GOT3 (cell line): ENCODE results near the gene ASB10.

ENCODE experiments used
- DNase-seq: peaks from one replicate; lab custom pipeline; 2025; ENCODE audit warnings: mixed read lengths; lab: John Stamatoyannopoulos, UW

ASB10 gene

DNA sequence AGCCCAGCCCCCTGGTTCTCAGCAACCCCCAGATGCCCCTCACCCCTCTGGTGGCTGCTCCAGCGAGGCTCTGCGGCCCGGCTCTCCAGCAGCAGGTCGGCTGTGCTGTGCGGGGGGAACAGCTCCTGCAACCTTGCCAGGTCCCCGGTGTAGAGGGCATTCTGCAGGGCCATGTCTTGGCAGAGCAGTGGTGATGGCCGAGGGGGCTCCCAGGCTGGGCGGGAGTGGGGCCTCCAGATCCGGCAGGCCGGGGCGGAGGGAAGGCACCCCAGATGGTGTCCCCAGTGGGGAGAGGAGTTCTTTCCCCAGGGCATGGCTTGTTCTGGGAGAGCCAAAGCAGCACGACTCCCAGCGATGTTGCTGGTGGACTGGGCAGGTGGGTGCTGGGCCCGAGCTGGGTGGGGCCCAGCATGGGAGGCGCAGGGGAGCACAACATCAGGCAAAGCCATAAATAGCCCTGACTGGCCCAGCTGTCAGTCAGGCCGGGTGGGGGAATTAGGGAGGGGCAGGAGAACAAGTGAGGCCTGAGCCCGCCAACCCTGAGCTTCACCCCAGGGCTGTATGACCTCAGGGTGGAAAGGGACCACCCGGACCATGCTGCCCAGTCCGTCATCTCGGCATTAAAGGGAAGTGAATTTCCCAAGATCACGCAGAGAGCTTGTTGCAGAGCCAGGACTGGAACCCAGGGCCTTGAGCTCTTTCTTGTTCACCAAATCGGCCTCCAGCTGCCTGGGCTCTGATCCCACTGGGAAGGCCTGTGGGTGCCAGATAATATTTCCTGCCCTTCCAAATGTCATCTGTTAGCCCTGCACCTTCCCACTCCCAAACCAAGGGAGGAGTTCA is 580 bp upstream of the ASB10 start:
- DNase-seq: no peak

DNA sequence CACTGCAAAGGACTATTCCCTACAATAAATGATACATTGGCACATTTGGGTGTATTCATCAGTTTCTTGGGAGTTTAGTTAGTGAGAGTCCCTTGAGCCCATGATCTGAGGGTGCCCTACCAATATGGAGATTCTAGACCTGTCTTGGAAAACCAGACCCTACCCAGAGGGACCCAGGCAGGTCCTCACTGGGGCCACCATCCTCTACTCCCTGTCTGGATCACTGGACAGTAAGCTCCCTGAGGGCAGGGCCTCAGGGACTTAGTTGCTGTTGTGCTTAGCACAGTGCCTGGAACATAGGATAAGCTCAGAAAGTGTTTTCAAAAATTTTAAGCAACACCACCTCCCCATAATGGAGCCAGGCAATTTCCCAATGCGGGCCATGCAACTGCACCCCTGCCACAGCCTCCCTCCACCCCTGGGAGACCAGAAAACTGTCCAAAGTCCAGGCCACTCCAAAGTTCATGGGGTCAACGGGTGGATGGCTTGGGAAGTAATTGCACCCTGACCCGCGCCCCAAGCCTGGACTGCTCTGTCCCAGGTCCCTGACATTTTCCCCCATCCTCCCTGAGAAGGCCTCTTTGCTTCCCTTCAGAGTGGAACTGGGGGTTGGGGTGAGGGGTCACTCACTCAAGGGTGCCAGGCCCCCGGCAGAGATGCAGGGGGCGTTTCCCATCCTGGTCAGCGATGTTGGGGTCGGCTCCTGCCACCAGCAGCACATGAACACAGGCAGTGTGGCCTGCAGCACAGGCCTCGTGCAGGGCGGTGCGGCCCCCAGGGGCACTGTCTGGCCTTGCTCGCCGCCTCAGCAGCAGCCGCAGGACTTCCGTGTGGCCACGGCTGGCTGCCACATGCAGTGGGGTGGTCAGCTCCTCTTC is 1.0 kb downstream of the ASB10 start:
- no peak for DNase-seq

DNA sequence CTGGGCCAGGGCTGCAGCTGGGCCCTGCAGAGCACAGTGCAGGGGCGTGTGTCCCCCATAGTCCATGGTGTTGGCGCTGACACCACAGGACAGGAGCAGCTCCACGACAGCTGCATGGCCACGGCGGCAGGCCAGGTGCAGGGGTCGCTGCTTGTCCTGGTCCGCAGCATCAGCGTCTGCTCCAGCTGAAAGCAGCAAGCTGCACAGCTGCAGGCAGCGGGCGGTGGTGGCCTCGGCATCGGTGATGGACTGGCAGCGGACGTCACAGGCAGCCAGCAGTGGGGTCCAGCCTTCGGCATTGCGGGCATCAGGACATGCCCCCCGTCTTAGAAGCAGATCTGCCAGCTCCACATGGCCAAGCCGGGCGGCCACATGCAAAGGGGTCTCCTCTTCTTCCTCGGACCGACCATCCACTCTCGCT is 6.0 kb downstream of the ASB10 start:
- DNase-seq: no peak

DNA sequence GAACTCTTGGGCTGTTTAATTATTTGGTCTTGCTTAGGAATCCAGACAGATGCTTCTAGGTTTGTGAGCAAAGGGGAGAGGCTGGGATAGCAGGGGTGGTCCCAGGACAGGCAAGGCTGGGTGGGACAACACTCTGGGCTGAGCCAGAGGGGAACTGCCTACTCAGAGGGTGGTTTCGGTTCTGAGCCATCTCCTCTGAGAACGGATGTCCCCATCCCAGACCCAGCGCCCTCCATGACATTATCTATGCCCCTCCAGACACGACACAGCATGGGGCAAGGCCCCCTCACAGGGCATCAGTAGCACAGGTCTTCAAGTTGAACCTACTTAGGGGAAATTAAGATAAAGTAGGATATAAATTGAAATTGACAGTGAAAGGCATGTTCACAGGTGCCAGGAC is 7.1 kb downstream of the ASB10 start:
- DNase-seq: no peak

DNA sequence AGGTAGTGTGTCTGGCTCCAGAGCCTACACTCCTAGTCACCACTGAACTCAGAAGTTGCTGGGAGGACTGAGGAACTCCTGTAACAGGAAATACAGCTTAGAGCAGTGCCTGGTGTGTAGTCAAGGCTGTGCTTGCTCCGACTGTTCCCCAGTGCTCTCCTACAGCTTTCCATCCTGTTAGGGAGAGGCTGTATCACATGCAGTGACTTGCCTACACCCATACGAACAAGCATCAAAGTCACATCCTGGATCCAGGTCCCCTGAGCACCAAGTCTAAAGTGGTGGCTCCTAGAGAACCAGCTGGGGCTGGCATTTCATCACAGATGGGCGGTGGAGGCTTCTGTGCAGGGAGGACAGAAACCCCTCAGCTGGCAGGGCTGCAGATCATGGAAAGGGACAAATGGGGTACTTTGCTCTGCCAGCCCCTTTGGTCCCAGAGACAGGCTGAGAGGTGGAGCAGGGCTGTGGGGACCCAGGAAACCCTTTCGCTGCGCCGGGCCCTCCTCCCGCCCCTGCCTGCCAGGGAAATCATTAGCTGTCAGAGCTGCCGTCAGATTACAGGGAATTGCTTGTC is 7.7 kb downstream of the ASB10 start:
- no peak for DNase-seq

DNA sequence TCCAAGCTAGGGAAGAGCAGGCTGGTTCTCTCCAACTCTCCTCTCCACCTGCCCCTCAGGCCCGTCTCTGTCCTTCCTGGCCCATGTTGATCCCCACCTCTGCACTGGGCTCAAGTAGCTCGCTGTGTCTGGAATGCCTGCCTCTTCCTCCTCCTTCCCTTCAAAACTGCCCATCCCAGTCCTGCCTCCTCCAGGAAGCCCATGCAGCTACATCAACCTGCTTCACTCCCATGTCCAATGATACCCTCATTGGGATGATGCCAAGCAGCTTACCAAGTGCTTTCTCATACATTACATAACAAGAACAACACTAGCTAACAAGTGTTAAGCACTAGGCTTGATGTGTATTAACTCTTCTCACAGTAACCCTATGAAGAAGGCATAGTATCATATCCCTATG is 8.2 kb downstream of the ASB10 start:
- DNase-seq: no peak

DNA sequence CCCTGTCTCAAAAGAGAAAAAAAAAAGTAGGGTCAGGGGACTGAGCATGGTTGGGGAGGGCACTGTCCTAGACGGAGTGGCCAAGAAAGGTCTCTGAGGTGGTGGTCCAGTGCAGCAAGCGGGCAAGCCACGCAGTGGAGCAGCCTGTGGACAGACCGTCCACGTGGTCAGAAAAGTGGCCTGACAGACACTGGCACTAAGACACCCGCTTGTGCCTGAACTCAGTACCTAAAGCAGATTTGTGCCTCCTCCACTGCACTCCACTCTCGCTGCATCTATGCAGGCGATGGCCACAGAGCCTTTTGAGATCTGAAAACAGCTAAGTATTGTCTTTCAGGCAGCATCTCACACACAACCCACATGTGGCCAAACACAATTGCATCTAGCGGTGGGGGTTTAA is 8.8 kb downstream of the ASB10 start:
- DNase-seq: no peak

DNA sequence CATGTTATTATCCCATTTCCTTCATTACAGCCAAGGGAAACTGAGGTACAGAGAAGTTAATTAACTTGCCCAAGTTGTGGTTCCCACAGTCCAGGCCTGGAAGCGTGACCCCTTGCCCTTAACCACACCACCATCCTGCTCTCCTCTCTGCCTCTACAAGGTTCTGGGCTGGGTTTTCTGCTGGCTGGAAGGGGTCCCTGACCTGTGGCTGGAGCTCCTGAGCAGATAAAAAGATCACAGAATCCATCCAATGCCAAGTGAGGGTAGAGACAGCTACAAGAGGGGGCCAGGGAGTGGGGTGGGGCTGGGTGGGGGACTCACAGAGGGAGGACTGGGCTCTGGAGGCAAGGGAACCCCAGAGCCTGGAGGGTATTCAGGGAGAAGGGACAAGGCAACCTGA is 9.7 kb downstream of the ASB10 start:
- no peak for DNase-seq

DNA sequence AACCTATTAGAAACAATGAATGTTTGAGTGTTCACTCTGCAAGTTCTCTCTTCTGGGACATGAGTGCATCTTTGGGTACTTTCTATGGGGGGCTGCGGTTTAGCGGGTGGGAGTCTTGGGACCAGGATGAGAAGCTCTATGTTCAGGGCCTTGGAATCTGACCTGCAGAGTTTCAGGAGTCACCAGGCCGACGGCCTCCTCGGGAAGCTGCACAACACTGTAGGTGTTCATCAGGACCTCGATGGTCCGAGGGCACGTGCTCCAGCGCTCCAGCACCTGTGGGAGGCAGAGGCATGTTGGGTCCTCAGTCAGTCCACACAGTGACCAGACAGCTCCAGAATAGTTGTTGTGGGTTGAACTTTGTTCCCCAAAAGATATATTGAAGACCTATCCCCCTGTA is 10.6 kb downstream of the ASB10 start:
- DNase-seq: no peak

DNA sequence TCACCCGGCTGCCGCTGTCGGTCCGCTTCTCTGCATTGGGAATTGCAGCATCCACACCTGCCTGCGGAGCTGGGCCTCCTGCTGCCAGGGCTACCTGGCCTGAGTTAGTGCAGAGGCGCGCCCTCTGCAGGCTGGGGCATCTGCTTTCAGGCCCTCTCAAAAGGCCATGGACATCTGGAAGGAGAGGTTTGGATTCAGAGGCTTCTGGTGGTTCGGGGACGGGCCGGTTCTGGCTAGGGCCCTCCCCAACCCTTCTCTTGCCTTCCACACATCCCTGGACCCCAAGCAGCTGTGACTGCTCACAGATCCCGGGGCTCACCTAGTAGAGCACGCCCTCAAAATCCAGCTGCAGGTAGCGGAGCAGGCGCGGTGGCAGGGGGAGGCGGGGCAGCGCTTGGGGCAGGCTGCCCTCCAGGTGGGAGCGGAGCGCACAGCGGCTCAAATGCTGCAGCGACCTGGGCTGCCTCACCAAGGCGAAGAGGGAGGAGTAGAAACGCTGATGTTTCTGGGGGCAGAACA is 11.2 kb downstream of the ASB10 start:
- no peak for DNase-seq

DNA sequence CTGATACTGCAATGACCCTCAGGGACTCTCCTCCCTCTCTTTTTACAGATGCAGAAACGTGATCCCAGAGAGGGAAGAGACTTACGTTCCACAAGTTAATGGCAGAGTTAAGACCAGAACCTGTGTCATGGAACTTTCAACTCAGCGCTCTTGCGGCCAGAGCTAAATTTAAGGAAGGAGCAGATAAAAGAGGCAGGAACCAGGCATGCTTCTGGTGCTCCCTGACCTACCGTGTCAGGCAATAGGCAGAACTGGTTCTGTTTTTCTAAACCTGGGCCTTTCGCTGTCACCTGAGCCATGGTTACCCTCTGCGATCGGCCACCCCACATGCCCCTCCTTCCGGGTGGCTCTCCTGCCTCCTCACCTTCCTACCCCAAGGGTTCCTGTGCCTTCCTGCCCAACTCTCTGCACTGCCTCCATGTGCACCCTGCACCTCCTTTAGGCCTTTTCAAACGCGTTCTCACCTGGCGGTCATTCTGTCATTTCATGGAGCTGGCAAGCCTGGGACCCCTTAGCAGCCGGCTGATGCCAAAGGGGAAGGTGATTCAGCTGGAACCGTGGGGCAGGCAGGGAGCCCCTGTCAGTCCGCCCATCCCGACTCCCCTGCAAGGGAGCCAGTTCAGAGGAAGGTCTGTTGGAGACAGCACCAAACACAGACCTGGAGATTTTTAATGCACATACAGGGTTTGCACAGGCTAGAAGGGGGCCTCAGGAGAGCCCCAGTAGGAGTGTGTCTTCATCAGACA is 11.8 kb downstream of the ASB10 start:
- DNase-seq: no peak

DNA sequence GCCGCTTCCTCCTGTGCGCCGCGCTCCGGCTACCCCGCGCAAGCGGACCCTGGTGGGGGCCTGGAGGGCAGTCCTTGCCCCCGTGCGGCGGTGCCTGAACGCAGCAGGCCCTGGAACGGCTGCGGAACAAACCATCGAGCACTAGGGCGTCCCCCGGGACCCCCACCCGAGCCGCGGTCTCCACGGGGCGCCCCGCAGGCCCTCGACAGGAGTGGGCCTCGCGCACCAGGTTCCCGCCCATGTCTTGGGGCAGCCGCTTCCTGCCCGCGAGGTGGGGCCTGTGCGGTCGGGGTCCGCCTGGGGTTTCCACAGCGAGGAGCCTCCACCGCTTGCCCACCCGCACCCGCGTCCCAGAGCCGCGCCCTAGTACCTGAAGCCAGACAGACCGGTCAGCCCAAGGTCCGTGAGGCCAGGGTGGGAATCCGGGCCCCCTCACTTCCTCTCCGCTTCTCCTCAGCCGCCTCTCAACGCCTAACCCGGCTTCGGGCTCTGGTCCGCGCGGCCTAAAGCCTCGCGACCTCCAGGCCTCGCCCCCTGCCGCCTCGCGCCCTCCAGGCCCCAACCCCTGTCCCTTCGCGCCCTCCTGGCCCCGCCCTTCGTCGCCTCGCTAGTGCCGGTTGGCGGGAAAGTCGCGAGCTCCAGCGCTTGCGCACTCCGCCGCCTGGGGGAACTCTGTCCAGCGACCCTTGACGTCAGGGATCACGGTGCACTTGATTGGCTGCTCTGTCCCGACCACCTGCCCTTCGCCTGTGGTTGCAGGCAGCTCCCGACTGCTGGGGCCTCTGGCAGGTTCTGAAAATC is 12.6 kb downstream of the ASB10 start:
- DNase-seq: no peak

DNA sequence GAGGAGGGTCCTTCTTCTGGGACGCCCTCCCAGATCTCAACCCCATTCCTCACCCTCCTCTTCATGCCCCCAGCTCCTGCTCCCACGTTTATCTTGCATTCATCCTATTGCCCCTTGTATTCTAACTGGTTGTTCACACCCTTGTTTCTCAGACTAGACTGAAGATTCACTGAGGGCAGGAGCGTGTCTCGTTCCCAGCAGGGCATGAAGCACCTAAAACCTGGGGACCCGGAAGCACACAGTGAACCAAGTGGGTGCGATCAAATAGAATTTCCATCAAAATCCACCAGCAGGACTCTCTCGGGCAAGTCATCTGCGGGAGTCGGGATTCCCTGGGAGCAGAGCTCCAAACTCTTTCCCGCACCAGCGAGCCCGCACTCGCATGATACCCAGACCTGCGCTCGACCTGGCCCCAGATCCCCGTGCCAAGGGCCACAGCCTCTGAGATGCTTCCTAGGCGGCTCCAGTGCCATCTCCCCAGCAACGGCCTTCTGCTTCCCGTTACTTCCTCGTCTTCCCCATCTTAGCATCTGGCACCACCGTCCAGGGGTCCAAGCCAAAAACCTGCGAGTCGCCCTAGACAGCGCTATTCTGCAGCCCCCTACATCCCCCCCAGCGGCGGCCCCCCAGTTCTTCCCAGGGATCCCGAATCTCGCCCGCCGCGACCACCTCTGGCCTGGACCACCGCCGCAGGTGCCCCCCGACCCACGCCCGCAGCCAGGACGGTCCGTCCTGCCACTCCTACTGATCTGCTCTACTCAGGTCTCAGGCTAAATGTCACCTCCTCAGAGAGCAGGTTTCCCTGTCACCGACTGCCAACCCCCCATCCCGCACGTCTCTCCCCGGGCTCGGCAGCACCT is 13.4 kb downstream of the ASB10 start:
- no peak for DNase-seq

DNA sequence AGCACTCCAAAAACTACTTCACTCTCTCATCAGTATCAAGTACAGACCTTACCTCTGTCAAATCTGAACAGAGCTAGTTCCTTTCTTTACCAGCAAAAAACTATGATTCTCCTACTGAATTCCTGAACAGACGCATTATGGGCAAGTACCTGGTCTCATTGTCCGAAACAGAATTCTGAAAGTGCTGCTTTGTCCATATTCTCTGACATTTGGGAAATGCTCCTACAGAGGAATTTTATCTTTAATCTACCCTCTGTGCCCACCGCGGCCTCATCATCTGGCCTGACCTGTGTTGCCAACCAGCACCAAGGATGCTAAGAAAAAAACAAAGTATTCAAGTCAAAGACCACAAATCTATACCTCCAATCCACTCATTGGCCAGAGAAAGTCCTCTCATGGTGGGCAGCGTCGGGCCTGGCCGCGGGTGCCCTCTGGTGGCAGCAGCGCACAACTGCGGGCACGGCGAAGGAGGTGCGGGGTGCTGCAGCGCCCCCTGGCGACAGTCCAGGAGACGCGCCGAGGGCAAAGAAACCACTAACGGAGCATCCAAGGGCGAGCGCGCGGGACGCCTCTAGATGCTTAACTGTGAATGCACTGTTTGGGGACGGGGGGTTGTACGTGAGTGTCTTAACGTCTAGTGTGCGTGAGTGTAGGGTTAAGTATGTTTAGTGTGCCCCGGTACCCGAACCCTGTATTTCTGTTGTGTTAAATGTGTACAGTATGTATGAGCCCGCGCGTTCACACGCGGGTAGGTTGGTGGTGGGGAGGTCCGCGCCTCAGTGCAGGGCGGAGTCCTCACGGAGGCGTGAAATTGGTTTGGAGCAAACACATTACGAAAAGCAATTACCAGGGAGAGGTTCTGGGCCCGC is 14.5 kb downstream of the ASB10 start:
- peak; percentile 27 for DNase-seq

DNA sequence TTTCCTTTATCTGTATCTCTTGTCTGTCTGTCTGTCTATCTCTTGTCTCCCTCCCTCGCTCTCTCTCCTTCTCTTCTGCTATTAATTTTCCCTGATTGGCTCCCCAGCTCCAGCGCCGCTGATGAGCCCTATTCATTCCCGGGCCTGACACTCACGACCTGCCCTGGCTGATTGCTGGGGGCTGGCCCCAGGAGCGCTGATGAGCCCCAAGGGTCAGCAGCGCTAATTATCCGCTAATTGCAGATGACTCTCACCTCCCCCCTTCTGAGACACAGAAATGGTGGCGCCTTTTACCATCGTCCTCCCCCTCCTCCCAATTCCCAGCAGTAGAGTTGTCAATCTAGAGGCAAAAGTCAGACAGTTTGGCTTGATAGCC is 18.3 kb downstream of the ASB10 start:
- no peak for DNase-seq

DNA sequence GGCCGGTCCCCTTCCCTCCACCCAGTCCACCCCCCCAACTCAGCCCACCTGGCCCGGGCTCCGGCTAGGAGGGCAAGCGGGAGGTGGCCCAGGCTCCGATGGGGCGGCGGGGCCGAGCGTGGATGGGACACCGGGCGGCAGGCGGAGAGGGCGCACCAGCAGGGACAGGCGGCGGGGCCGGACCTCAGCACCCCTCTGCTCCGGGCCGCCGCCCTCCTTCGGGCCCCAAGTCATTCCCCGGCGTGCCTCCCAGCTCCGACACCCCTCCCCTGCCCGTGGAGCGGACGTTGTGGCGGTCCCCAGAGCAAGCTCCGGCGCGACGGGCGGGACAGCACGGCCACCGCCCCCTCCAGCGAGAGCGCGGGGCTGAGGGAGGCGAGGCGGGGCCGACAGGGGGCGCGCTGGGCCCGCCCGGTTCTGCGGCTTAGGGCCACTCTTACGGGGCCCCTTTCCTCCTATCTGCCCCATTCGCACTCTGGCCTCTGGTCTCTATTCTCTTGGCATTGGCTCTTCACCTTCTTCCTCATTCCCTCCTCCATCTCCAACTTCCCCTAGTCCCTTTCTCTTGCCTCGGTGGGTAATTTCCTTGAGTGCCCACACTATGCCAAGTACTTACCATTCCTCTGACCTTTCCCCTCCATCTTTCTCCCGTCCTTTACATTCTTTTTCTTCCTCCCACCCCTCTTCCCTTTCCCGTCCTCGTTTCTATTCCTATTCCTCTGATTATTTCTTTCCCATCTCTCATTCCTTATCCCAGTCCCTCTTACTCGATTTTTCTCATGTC is 18.9 kb downstream of the ASB10 start:
- DNase-seq: no peak

DNA sequence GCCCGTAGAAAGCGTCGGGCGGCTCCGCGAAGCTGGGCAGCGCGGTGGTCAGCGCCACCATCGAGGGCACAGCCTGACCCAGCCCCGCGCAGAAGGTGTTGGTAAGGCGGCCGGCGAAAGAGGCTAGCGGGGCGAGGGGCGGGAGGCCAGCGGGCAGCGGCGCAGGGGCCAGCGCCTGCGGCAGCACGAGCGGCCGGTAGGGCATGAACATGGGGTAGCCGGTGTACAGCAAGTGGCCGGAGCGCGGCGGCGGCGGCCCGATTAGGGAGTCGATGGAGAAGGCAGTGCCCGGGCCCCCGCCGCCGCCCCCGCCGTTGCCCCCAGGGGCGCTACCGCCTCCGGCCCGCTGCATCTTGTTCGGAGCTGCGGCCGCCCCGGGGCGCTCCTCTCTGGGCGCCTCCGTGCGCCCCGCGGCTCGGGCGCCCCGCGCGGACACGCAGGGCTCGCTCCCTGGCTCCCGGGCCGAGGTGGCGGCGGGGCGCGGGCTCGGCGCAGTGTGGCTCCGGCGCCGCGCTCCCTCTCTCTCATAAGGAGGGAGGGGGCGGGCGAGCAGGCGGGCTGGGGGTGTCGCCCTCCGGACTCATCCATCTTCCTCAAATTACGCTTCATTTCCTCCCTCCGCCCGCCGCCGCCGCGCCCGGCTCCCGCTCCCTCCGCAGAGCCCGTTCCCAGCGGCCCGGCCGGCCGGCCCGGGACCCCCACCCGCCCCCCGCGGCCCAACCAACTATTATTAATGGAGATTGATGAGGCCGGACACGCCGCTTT is 19.7 kb downstream of the ASB10 start, which contains the start of gene GBX1:
TSS of gene GBX1 (minus strand) at position 498 of the 765 bp plus-strand sequence. CDS start at position 352, 146 bp downstream.
- DNase-seq: no peak
